Caco-2 (cell line): Measurements from ENCODE around the gene LMBR1. TPM values are rescaled to one million over a fixed set of nuclear protein-coding genes. Genes with fewer than 3 reads are reported as not detected.

Experiments
- BruUV-seq: library from RNA; stranded (reverse); fragments of 400-500 nt; replicated peaks from 2 replicates; lab custom pipeline; 2021; lab: Mats Ljungman, UMichigan
- CTCF ChIA-PET: fragments of 300-600 bp; sonication (Branson Sonifier 250); formaldehyde crosslinking; loops from one replicate; lab custom pipeline; 2022; ENCODE audit warnings: antibody characterized with exemption; lab: Charles Lee
- POLR2A ChIA-PET: fragments of 300-600 bp; sonication (Branson Sonifier 250); formaldehyde crosslinking; loops from one replicate; lab custom pipeline; 2022; ENCODE audit warnings: antibody characterized with exemption; lab: Charles Lee
- DNase-seq, 2 experiments: peaks; one replicate each; pipeline versions ENCODE4 v3.0.0 to v3.0.0-alpha.2; 2020 to 2022
- H3K27me3 ChIP-seq: replicated peaks from 2 replicates; pipeline ENCODE4 v1.6.0; 2011; ENCODE audit warnings: low read length; ENCODE audit not compliant: control insufficient read depth, insufficient read depth
- H3K36me3 ChIP-seq: 2 replicates; pipeline ENCODE4 v1.5.1; 2011; ENCODE audit warnings: low read length; ENCODE audit not compliant: control insufficient read depth, insufficient read depth
- H3K4me1 ChIP-seq: fragments of 250-450 bp; sonication (Bioruptor Pico); 2 replicates; pipeline ENCODE4 v1.5.1; 2020; ENCODE audit warnings: mild to moderate bottlenecking
- H3K4me3 ChIP-seq: 2 replicates; pipeline ENCODE4 v1.5.1; 2011; ENCODE audit warnings: low read depth, mild to moderate bottlenecking, control low read depth, low read length
- H3K9me3 ChIP-seq: fragments of 250-450 bp; sonication (Bioruptor Pico); 2 replicates; pipeline ENCODE4 v1.5.1; 2020; ENCODE audit warnings: mild to moderate bottlenecking, moderate library complexity
- H3K27ac Mint-ChIP-seq: one replicate; pipeline ENCODE4 v1.8.0; 2022; ENCODE audit warnings: mixed read lengths; ENCODE audit not compliant: unreplicated experiment
- H3K27me3 Mint-ChIP-seq: one replicate; pipeline ENCODE4 v1.8.0; 2022; ENCODE audit warnings: mixed read lengths; ENCODE audit not compliant: insufficient read depth, unreplicated experiment
- H3K36me3 Mint-ChIP-seq: one replicate; pipeline ENCODE4 v1.8.0; 2022; ENCODE audit warnings: mild to moderate bottlenecking, mixed read lengths; ENCODE audit not compliant: insufficient read depth, unreplicated experiment
- H3K4me1 Mint-ChIP-seq: one replicate; pipeline ENCODE4 v1.8.0; 2022; ENCODE audit warnings: low read depth, mixed read lengths; ENCODE audit not compliant: unreplicated experiment
- H3K4me3 Mint-ChIP-seq: one replicate; pipeline ENCODE4 v1.8.0; 2022; ENCODE audit warnings: mild to moderate bottlenecking, moderate library complexity, mixed read lengths; ENCODE audit not compliant: unreplicated experiment
- H3K9me3 Mint-ChIP-seq: one replicate; pipeline ENCODE4 v1.8.0; 2022; ENCODE audit warnings: mixed read lengths; ENCODE audit not compliant: unreplicated experiment
- CTCF ChIP-seq, 2 experiments: fragments of 200-600 bp in 1 of 2; IDR thresholded peaks; 1 replicate in 1 of 2; 2 replicates in 1 of 2; pipeline versions ENCODE4 v1.5.1 to v1.8.0; 2011 to 2022; ENCODE audit warnings: antibody characterized with exemption in 1 of 2, control low read depth in 1 of 2, inconsistent platforms in 1 of 2, low read depth in 1 of 2, low read length in 1 of 2, mild to moderate bottlenecking in 1 of 2, moderate library complexity in 1 of 2; ENCODE audit not compliant: insufficient read depth in 1 of 2, severe bottlenecking in 1 of 2, unreplicated experiment in 1 of 2
- intact Hi-C: fragments of 100-400 bp; cut with micrococcal nuclease; formaldehyde crosslinking; loops from one replicate; pipeline ENCODE4 v1.10.0; 2022; ENCODE audit not compliant: unreplicated experiment
- total RNA-seq: library from RNA; stranded (reverse); gene quantifications from 2 replicates; pipeline ENCODE4 v1.2.3, GENCODE V29; 2022

Gene LMBR1
- total RNA-seq, 1 experiment from 2014 or later: 77.9 TPM

- H3K9me3 ChIP-seq: peaks cover 4% of the 10 kb centered on the region; the same call in 1 of the 2 replicates
- H3K36me3 ChIP-seq: no peaks in the 10 kb centered on the region
- Mint-ChIP-seq H3K4me1 (peaks cover 8% of the 10 kb centered on the region), H3K9me3 (no peaks in the 10 kb centered on the region), H3K27me3 (no peaks in the 10 kb centered on the region), H3K4me3 (peak overlapping the region; percentile 80), H3K27ac (peak overlapping the region; percentile 90), H3K36me3 (peaks cover 8% of the 10 kb centered on the region)
- peaks cover 3% of the 10 kb centered on the region; the same call in 1 of the 2 replicates for H3K4me1 ChIP-seq
- POLR2A ChIA-PET: no interaction called here
- no TSS peak for BruUV-seq
- no peak for TF ChIP-seq CTCF (IDR thresholded peaks at IDR 0.05; ENCODE audit: insufficient read depth in 1 of 2, low read depth in 1 of 2, low read length in 1 of 2, severe bottlenecking in 1 of 2, unreplicated experiment in 1 of 2)
- DNase-seq: no peak
- H3K27me3 ChIP-seq: no peaks in the 10 kb centered on the region
- H3K4me3 ChIP-seq: no peak overlapping the region
- CTCF ChIA-PET: no interaction called here
- intact Hi-C loops: no loop called here
These were observed 2.2 kb upstream of the LMBR1 start for GRCh38 chr7:156895024-156895780.

GRCh38 chr7:156892081-156892800, 742 bp downstream of the LMBR1 start:
- peaks cover 26% of the 10 kb centered on the region for H3K36me3 Mint-ChIP-seq
- POLR2A ChIA-PET: no interaction called here

More at GRCh38 chr7:156892081-156892800, 742 bp downstream of the LMBR1 start:
- H3K9me3 Mint-ChIP-seq: no peaks in the 10 kb centered on the region
- Histone ChIP-seq H3K4me3 (peak overlapping the region; percentile 69), H3K4me1 (peaks cover 3% of the 10 kb centered on the region; the same call in 1 of the 2 replicates), H3K36me3 (no peaks in the 10 kb centered on the region), H3K9me3 (peaks cover 10% of the 10 kb centered on the region), H3K27me3 (no peaks in the 10 kb centered on the region)
- no peaks in the 10 kb centered on the region for H3K27me3 Mint-ChIP-seq
- BruUV-seq: no TSS peak
- CTCF ChIA-PET: interaction anchor here (0.6 to 0.7 kb wide), 4 partner anchors 108 to 394 kb away, joined by 3 to 5 read pairs (median 3); partner anchors contain the start of gene UBE3C
- H3K4me3 Mint-ChIP-seq: peak overlapping the region; percentile 80
- H3K4me1 Mint-ChIP-seq: peaks cover 14% of the 10 kb centered on the region
- peak; percentile 80 for DNase-seq
- no peak for TF ChIP-seq CTCF (IDR thresholded peaks at IDR 0.05; ENCODE audit: insufficient read depth in 1 of 2, low read depth in 1 of 2, low read length in 1 of 2, severe bottlenecking in 1 of 2, unreplicated experiment in 1 of 2)
- peak overlapping the region; percentile 86 for H3K27ac Mint-ChIP-seq
- intact Hi-C loops: loop anchor here (2.0 kb wide), 1 partner anchor 247 kb away; the partner anchor contains the start of gene UBE3C
